Neural cell (in vitro differentiated cells): ENCODE measurements around the gene SPPL3.

Source experiments
- CTCF ChIP-seq: fragments of 450-650 bp; IDR thresholded peaks from 2 replicates; pipeline ENCODE4 v1.5.1; 2014; ENCODE audit warnings: antibody characterized with exemption, mild to moderate bottlenecking, moderate library complexity; ENCODE audit not compliant: poor library complexity, severe bottlenecking
- EZH2 ChIP-seq: fragments of 200-600, 300-800 bp; shearing (Covaris generic), sonication (generic); IDR thresholded peaks from 2 replicates; pipeline ENCODE4 v1.6.1; 2014; ENCODE audit warnings: antibody characterized with exemption, low read length, borderline replicate concordance, mild to moderate bottlenecking; ENCODE audit not compliant: insufficient read depth, poor library complexity, severe bottlenecking
- POLR2AphosphoS5 ChIP-seq: IDR thresholded peaks from 2 replicates; pipeline ENCODE4 v1.6.1; 2012

DNA sequence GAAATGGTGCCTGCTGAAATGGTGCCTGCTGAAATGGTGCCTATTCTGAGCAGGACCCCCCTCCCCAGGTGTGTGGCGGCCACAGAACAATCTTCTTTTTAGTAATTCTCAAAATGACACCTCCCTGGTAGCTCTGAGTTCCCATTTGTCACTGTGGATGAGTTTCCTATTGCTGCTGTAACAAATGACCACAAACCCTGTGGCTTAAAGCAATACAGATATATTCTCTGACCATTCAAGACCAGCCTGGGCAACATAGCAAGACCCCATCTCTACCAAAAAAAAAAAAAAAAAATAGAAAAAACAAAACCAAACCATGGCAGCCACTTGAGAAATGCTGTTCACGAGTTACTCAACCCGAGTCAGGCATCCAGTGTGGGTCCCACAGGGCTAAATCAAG is 170.6 kb downstream of the SPPL3 start:
- TF ChIP-seq CTCF, result no peak
- TF ChIP-seq POLR2AphosphoS5, result no peak
- TF ChIP-seq EZH2, result no peak
